Measurements from ENCODE around the gene C2orf72.

DNA sequence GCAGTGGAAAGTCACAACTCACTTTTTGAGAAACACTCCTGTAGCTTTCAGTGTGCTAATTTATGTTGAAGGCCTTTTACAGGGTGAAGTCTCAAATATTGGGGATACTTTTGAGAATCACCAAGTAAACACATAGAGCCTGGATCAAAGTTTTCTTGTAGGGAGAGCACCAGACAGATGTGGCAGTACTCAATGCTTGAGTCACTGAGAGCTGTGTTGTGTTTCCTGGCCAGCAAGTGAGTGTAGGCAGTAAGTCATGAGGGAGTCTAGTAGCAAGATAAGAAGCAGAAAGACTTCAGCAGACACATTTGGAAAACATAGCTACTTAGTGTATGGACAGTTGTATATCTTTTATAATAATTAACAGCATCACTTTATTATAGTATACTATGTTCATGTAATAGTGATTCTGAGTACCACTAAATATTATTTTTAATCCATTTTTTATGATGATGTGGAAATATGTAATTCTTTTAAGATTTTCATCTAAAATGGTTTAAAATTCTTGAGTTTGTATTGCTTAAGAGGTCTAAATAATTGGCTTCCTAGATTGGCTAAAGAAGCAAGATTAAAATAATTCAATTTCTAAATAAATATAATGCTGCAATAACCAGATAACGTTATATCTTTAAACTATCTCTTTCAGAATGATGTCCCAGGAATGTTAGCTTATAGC, 32.2 kb downstream of the C2orf72 start:
- TF ChIP-seq, protein P1, sequence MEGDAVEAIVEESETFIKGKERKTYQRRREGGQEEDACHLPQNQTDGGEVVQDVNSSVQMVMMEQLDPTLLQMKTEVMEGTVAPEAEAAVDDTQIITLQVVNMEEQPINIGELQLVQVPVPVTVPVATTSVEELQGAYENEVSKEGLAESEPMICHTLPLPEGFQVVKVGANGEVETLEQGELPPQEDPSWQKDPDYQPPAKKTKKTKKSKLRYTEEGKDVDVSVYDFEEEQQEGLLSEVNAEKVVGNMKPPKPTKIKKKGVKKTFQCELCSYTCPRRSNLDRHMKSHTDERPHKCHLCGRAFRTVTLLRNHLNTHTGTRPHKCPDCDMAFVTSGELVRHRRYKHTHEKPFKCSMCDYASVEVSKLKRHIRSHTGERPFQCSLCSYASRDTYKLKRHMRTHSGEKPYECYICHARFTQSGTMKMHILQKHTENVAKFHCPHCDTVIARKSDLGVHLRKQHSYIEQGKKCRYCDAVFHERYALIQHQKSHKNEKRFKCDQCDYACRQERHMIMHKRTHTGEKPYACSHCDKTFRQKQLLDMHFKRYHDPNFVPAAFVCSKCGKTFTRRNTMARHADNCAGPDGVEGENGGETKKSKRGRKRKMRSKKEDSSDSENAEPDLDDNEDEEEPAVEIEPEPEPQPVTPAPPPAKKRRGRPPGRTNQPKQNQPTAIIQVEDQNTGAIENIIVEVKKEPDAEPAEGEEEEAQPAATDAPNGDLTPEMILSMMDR (IDR thresholded peaks at IDR 0.05), result no peak
- no peak for TF ChIP-seq POLR2A (IDR thresholded peaks at IDR 0.05)
- TF ChIP-seq EP300 (IDR thresholded peaks at IDR 0.05), result no peak
- no peak for TF ChIP-seq POLR2AphosphoS5 (IDR thresholded peaks at IDR 0.05)

Data from suprapubic skin (tissue), 4 donors.